Astrocyte (in vitro differentiated cells and primary cell): Measurements from ENCODE around the gene GRK5. TPM values are rescaled to one million over a fixed set of nuclear protein-coding genes. Genes with fewer than 3 reads are reported as not detected.
A peak's percentile ranks its signal among the peaks of the same experiment; 100 is the strongest.

Experiments used
- DNase-seq: peaks from one replicate; pipeline ENCODE4 v3.0.0-alpha.2; 2010; ENCODE audit warnings: low read depth
- FAIRE-seq: peaks from 2 replicates; lab custom pipeline; 2011; peaks lifted over from hg19 to GRCh38; lab: Jason Lieb, UNC
- H2AFZ ChIP-seq: 2 replicates; pipeline ENCODE4 v1.6.0; 2012; ENCODE audit warnings: low read depth, low read length, inconsistent platforms
- H3K27ac ChIP-seq: 2 replicates; pipeline ENCODE4 v1.5.1; 2011; ENCODE audit warnings: low read depth, low read length, inconsistent platforms
- H3K27me3 ChIP-seq: 2 replicates; pipeline ENCODE4 v1.6.0; 2011; ENCODE audit warnings: low read length, inconsistent platforms; ENCODE audit not compliant: insufficient read depth
- H3K36me3 ChIP-seq: 2 replicates; pipeline ENCODE4 v1.5.1; 2011; ENCODE audit warnings: low read length, inconsistent platforms; ENCODE audit not compliant: insufficient read depth
- H3K4me1 ChIP-seq: 2 replicates; pipeline ENCODE4 v1.5.1; 2011; ENCODE audit warnings: low read length, inconsistent platforms; ENCODE audit not compliant: insufficient read depth
- H3K4me2 ChIP-seq: 2 replicates; pipeline ENCODE4 v1.6.0; 2012; ENCODE audit warnings: low read length, inconsistent platforms
- H3K4me3 ChIP-seq: 2 replicates; pipeline ENCODE4 v1.5.1; 2011; ENCODE audit warnings: low read depth, mild to moderate bottlenecking, low read length, inconsistent platforms; ENCODE audit not compliant: insufficient read depth
- H3K79me2 ChIP-seq: 2 replicates; pipeline ENCODE4 v1.6.0; 2012; ENCODE audit warnings: mild to moderate bottlenecking, low read length, inconsistent platforms; ENCODE audit not compliant: insufficient read depth
- H3K9ac ChIP-seq: 2 replicates; pipeline ENCODE4 v1.6.0; 2012; ENCODE audit warnings: mild to moderate bottlenecking, low read length, inconsistent platforms
- H3K9me3 ChIP-seq: 2 replicates; pipeline ENCODE4 v1.5.1; 2012; ENCODE audit warnings: low read depth, mild to moderate bottlenecking, low read length, inconsistent platforms; ENCODE audit not compliant: insufficient read depth
- H4K20me1 ChIP-seq: 2 replicates; pipeline ENCODE4 v1.6.0; 2012; ENCODE audit warnings: low read length, inconsistent platforms; ENCODE audit not compliant: insufficient read depth
- H3K27ac Mint-ChIP-seq: one replicate; pipeline ENCODE4 v1.8.0; 2021; ENCODE audit warnings: mild to moderate bottlenecking, mixed read lengths; ENCODE audit not compliant: unreplicated experiment
- H3K27me3 Mint-ChIP-seq: one replicate; pipeline ENCODE4 v1.8.0; 2021; ENCODE audit warnings: low read depth, mixed read lengths; ENCODE audit not compliant: unreplicated experiment
- H3K36me3 Mint-ChIP-seq: one replicate; pipeline ENCODE4 v1.8.0; 2021; ENCODE audit warnings: low read depth, mixed read lengths; ENCODE audit not compliant: unreplicated experiment
- H3K4me1 Mint-ChIP-seq: one replicate; pipeline ENCODE4 v1.8.0; 2021; ENCODE audit warnings: low read depth, mixed read lengths; ENCODE audit not compliant: unreplicated experiment
- H3K4me3 Mint-ChIP-seq: one replicate; pipeline ENCODE4 v1.8.0; 2021; ENCODE audit warnings: mild to moderate bottlenecking, moderate library complexity, mixed read lengths; ENCODE audit not compliant: unreplicated experiment
- H3K9me3 Mint-ChIP-seq: one replicate; pipeline ENCODE4 v1.8.0; 2021; ENCODE audit warnings: mild to moderate bottlenecking, mixed read lengths; ENCODE audit not compliant: unreplicated experiment
- EZH2 ChIP-seq: IDR thresholded peaks from 2 replicates; pipeline ENCODE4 v1.6.1; 2012; ENCODE audit warnings: mild to moderate bottlenecking, low read length, inconsistent platforms; ENCODE audit not compliant: insufficient read depth
- total RNA-seq: library from RNA; stranded (reverse); gene quantifications from 2 replicates; pipeline ENCODE4 v1.2.1, GENCODE V29; 2021
- TF ChIP-seq, protein P1 (sequence below): IDR thresholded peaks from 2 replicates; pipeline ENCODE4 v1.5.1; 2011; ENCODE audit warnings: low read depth, mild to moderate bottlenecking, inconsistent platforms, low read length, moderate library complexity; ENCODE audit not compliant: insufficient read depth

Gene GRK5
- total RNA-seq, 1 donor from 2014 or later = 8.5 TPM

DNA sequence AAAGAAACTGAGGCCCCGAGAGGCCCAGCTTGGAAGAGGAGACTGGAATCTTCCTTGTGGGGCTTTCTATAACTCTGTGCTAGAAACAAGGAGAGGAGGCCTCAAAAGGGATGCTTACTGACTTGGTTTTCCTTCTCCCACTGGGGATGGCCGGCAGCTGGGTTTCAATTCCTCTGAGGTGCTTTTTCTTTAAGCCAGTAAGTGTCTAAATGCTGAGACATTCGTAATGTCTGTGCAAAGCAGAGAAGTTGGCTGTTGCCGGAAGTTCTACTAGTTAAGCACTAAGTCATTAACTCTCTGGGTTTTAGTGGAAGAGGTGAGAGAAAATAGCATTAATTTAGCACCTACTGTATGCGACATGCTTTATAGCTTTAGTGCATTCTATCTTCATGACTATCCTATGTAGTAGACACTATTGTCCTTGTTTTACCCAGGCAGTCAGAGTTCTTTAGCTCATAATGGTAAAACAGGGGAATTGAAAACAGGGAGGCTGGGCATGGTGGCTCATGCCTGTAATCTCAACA lies 199.9 kb downstream of the GRK5 start:
- Histone ChIP-seq H3K27me3 (no peaks in the 10 kb centered on the region), H3K4me2 (no peak overlapping the region), H2AFZ (no peak overlapping the region), H3K36me3 (no peaks in the 10 kb centered on the region), H4K20me1 (no peaks in the 10 kb centered on the region), H3K79me2 (no peaks in the 10 kb centered on the region), H3K27ac (no peak overlapping the region), H3K4me1 (peaks cover 18% of the 10 kb centered on the region), H3K9me3 (no peaks in the 10 kb centered on the region), H3K4me3 (no peak overlapping the region), H3K9ac (no peak overlapping the region)
- H3K27me3 Mint-ChIP-seq = no peaks in the 10 kb centered on the region
- TF ChIP-seq, protein P1, sequence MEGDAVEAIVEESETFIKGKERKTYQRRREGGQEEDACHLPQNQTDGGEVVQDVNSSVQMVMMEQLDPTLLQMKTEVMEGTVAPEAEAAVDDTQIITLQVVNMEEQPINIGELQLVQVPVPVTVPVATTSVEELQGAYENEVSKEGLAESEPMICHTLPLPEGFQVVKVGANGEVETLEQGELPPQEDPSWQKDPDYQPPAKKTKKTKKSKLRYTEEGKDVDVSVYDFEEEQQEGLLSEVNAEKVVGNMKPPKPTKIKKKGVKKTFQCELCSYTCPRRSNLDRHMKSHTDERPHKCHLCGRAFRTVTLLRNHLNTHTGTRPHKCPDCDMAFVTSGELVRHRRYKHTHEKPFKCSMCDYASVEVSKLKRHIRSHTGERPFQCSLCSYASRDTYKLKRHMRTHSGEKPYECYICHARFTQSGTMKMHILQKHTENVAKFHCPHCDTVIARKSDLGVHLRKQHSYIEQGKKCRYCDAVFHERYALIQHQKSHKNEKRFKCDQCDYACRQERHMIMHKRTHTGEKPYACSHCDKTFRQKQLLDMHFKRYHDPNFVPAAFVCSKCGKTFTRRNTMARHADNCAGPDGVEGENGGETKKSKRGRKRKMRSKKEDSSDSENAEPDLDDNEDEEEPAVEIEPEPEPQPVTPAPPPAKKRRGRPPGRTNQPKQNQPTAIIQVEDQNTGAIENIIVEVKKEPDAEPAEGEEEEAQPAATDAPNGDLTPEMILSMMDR = no peak
- no peak for TF ChIP-seq EZH2
- DNase-seq (no peak), FAIRE-seq (no peak)
- H3K9me3 Mint-ChIP-seq = no peaks in the 10 kb centered on the region
- H3K4me1 Mint-ChIP-seq = peaks cover 3% of the 10 kb centered on the region
- peaks cover 6% of the 10 kb centered on the region for H3K36me3 Mint-ChIP-seq
- H3K4me3 Mint-ChIP-seq = no peak overlapping the region
- H3K27ac Mint-ChIP-seq = no peak overlapping the region

DNA sequence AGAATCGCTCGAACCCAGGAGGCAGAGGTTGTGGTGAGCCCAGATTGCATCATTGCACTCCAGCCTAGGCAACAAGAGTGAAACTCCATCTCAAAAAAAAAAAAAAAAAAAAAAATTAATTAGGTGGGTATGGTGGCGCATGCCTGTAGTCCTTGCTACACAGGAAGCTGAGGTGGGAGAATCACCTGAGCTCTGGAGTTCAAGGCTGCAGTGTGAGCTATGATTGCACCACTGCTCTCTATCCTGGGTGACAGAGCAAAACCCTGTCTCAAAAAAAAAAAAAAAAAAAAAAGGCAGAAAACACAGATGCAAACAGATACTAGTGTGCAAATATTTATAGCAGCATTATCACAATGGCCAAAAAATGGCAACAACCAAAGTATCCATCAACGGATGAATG lies 200.7 kb downstream of the GRK5 start:
- H3K27ac ChIP-seq = no peak overlapping the region
- no peak overlapping the region for H3K9ac ChIP-seq
- H3K4me1 ChIP-seq = peaks cover 21% of the 10 kb centered on the region
- H3K9me3 Mint-ChIP-seq = no peaks in the 10 kb centered on the region
- H3K4me3 ChIP-seq = no peak overlapping the region
- no peaks in the 10 kb centered on the region for H3K36me3 ChIP-seq
- H3K4me1 Mint-ChIP-seq = peaks cover 3% of the 10 kb centered on the region
- H2AFZ ChIP-seq = no peak overlapping the region
- no peak overlapping the region for H3K4me3 Mint-ChIP-seq
- no peak overlapping the region for H3K4me2 ChIP-seq
- DNase-seq (no peak), FAIRE-seq (no peak)
- no peaks in the 10 kb centered on the region for H3K27me3 ChIP-seq
- no peaks in the 10 kb centered on the region for H3K9me3 ChIP-seq
- no peak overlapping the region for H3K27ac Mint-ChIP-seq
- TF ChIP-seq, protein P1 = no peak
- TF ChIP-seq EZH2 = no peak
- no peaks in the 10 kb centered on the region for H3K27me3 Mint-ChIP-seq
- H3K36me3 Mint-ChIP-seq = peaks cover 6% of the 10 kb centered on the region
- no peaks in the 10 kb centered on the region for H4K20me1 ChIP-seq
- H3K79me2 ChIP-seq = no peaks in the 10 kb centered on the region

DNA sequence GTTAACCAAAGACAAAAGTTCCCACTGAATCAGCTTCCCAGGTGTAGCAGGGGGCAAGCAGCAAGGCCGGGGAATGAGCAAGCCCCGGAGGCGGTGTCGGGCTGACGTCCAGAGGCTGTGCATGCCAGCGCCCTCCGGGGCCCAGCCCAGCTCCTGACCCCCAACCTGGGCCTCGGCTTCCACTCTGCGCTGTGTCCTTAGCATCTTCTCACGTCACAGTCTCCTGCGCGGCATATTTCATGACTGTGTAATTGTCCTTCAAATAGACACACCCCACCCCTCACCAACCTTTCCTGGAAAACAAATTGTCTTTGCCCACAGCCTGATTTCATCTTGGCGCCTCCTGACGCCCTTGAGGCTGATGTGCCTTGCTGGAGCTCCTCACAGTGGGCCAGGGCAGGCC lies 201.6 kb downstream of the GRK5 start:
- no peaks in the 10 kb centered on the region for H3K9me3 Mint-ChIP-seq
- Histone ChIP-seq H3K4me2 (no peak overlapping the region), H3K9me3 (no peaks in the 10 kb centered on the region), H3K36me3 (no peaks in the 10 kb centered on the region), H3K4me3 (no peak overlapping the region), H3K79me2 (no peaks in the 10 kb centered on the region), H4K20me1 (peaks cover 4% of the 10 kb centered on the region), H2AFZ (no peak overlapping the region), H3K27ac (no peak overlapping the region), H3K27me3 (no peaks in the 10 kb centered on the region), H3K4me1 (peaks cover 27% of the 10 kb centered on the region), H3K9ac (peak overlapping the region; percentile 12)
- peaks cover 6% of the 10 kb centered on the region for H3K36me3 Mint-ChIP-seq
- peaks cover 10% of the 10 kb centered on the region for H3K4me1 Mint-ChIP-seq
- no peak overlapping the region for H3K4me3 Mint-ChIP-seq
- H3K27ac Mint-ChIP-seq = no peak overlapping the region
- DNase-seq (no peak), FAIRE-seq (no peak)
- no peaks in the 10 kb centered on the region for H3K27me3 Mint-ChIP-seq
- TF ChIP-seq, protein P1 = no peak
- TF ChIP-seq EZH2 = no peak
